ENCODE data around the gene EHBP1L1. TPM values are rescaled to one million over a fixed set of nuclear protein-coding genes. Genes with fewer than 3 reads are reported as not detected.
A peak's percentile ranks its signal among the peaks of the same experiment; 100 is the strongest.

Gene EHBP1L1
- total RNA-seq, 1 experiment from 2014 or later, result 8.7 TPM

DNA sequence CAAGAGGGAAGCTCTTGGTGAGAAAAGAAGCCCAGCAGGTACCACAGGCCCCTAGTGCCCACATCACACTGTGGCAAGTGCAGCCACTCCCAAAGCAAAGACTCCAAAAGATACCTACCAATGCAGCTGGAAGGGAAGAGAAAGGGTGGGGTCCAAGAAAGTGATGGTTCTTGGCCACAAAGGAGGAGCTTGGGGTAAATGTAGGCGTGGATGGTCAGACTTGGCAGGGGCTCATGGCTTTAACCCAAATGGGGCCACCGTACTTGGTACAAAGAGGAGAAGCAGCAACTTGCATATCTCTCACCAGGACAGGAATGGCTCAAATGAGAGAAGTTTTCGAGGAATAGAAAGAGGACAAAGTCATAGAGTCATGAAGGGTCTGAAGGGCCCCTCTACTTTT lies 33.4 kb downstream of the EHBP1L1 start:
- DNase-seq (ENCODE audit: low spot score), result no peak
- in situ Hi-C loops (cut with HindIII; ENCODE audit: low sequenced_read_pairs), result no loop called here

DNA sequence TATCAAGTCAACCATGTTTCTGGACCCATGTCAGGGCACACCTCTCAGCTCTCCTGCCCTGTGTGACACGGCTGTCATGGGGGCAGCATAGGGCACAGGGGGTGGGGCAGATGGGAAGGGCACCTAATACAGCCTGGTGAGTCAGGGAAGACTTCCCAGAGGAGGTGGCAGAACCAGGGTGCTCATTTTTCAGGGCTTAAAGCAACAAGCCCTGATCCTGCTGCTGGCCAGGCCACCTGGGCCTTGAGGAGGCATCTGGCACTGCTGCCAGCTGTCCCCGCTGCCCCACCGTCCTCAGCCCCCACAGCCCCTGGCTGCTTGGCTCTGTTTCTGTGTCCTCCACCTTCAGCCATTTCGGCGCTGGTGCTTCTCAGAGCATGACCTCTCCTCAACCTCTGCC lies 33.8 kb downstream of the EHBP1L1 start:
- in situ Hi-C loops (cut with HindIII; ENCODE audit: low sequenced_read_pairs), result no loop called here
- DNase-seq (ENCODE audit: low spot score), result no peak

DNA sequence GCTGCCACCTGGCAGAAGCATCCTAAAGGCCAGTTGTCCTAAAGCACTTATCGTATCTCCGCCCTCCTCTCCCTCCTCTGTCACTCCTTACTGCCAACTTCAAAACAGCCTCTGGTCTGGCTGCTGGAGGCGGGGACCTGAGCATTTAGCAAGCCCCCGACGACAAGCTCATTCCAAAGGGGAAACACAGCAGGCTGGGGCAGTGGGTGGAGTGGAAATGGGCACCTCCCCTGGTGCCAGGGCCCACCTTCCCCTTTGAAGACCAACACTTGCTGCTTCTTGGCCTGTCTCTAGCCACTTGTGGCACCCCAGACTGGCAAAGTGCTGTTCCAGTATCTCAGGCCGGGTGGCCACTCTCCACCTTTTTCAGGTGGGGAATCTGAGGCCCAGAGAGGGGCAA lies 34.6 kb downstream of the EHBP1L1 start:
- no peak for DNase-seq (ENCODE audit: low spot score)

DNA sequence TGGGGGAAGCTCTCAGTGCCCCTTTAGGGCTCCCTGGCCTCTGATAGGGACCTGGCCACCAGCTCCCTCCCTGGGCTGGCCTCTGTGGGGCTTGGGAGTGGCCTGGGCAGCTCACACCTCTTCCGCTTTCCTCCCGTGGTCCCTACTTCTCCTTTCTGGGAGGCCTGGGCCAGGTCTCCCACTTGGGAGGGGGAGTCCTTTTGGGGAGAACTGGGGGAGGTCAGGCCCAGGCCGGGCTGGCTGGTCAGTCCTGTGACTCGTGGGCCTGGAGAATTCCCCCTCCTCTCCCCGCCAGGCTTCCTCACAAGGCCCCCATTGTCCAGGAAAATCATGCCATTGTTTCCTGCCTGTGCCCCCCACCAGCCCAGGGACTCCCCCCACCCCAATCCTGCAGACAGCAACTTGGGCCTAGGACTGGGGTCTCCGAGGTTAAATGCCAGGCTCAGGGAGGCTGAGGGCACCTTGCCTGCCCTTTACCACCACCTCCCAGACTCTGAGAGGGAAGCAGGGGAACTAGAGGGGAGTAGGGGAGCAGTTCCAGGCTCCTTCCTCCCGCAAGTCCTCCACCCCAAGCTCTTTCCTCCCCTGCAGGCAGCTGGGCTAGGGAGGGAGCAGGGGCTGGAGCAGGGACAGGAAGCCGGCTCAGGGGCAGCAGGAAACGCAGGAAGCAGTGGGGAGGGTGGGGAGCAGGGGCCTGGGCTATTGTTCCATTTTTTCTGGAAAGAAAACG lies 35.3 kb downstream of the EHBP1L1 start:
- in situ Hi-C loops (cut with HindIII; ENCODE audit: low sequenced_read_pairs), result no loop called here
- no peak for DNase-seq (ENCODE audit: low spot score)

More for the DNA sequence above, 34.6 kb downstream of the EHBP1L1 start:
- in situ Hi-C loops (cut with HindIII; ENCODE audit: low sequenced_read_pairs), result no loop called here

DNA sequence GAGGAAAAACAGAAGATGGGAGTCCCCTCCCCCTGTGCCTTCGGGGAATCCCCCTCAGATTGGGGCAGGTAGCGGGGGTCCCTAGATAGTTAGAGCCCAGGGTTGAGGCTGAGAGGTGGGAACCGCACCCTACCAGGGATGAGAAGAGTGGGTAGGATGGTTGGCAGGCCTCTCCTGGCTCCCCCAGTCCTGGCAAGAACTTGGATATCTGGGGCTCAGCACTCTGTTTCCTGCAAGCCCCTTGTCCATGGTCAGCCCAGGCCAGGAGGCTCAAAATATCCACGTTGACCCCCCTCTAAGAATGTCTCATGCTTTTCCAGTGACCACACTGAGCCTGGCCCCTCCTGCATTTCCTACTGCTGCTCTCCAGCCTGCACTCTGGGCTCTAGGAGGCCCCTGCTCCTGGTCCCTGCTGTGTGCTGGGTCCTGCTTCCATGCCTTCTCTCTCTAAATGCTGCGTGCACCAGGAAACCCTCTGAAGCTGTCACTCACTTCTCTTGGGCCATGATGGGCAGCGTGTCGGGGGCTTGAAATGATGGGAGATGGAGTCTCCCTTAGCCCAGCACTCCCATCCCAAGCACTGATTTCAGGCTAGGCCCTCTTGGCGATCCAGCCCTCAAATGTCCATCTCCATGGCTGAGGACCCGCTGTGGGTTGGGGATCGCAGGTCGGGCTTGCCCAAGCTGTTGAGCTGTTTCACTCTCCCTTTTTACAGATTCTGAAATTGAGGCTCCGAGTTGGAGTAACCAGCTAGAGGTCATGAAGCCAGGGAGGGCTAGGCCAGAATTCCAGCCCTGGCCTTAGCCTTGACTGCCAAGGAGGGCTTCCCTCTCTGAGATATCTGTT lies 36.1 kb downstream of the EHBP1L1 start:
- in situ Hi-C loops (cut with HindIII; ENCODE audit: low sequenced_read_pairs), result no loop called here
- DNase-seq (ENCODE audit: low spot score), result no peak

DNA sequence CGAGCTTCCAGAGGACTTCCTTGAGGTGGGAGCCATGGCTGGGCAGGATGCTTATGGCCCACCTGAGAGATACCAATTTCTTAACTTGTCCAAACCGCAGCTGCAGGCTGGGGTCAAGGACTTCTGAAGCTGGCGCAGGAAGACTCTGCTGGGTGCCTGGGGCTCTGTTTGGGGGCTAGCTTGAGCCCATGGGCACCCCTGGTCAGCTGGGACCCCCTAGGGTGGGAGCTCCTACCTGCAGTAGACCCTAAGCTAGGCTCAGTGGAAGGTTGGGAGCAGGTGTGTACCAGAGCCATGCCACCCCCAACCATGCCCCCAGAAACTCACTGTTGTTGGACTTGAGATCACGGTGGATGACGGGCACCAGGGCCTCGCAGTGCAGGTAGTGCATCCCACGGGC lies 36.8 kb downstream of the EHBP1L1 start:
- DNase-seq (ENCODE audit: low spot score), result no peak
- in situ Hi-C loops (cut with HindIII; ENCODE audit: low sequenced_read_pairs), result no loop called here

DNA sequence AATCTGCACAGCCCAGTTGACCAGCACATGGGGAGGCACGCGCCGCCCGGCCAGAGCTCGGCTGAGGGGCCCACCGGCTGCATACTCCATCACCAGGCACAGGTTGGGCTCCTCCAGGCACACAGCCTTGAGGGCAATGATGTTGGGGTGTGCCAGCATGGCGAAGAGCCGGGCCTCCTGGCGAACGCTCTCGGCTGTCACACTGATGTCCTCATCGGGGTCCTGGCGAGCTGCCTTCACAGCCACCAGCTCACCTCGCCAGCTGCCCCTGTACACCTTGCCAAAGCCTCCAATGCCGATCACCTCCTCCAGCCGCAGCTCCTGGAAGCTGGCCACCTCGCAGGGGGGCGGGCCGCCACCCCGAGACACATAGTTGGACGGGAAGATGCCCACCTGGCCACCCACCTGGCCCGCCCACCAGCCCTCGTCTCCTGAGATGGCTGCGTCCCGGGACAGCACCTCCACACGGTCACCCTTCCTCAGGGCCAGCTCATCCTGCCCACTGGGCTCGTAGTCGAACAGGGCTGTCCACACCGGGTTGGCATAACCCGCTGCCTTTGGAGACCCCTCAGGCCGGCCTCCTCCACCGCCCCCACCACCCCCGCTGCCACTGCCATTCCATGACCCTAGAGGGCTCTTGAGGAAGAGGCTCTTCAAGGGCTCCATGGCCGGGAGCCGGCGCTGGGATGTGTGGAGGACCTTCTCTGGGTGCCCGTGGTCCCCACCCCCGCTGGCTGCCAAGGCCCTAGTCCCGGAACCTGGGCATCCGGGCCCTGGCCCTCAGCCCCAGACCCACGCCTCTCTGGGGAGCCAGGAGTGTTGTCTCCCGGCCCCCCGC lies 37.5 kb downstream of the EHBP1L1 start:
- in situ Hi-C loops (cut with HindIII; ENCODE audit: low sequenced_read_pairs), result no loop called here
- DNase-seq (ENCODE audit: low spot score), result peak; percentile 71

DNA sequence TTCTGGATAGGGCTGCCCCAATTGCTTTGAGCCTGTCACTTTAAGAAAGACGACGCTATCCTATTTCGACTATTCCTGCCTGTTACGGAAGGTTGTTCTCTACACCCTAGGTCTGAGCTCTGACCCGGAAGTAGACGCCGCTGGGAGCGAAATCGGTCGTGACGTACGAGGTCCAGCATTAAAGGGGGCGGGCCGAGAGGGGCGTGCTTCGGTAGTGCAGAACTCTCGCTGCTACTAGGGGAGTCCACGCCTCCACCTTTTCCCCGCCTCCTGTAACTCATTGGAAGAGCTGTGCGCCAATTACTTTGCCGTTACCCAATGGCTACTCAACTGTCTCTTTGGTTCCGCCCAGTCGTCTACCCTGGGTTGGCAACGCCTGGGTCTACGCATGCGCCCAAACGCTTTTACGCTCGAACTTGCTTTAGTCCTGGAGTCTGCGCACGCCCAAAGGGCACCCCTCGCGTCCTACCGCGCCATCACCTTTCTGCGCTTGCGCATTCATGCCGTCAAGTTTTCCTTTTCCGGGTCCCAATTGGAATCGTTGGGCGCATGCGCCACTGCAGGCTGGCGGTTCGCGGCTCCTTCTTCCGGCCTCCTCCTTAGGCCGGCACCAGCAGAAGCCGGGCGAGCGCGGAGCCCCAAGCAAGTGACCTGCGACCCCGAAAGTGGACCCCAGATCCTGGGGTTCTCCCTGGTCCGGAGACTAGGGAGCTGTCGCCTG lies 39.5 kb downstream of the EHBP1L1 start, which contains the start of gene PCNX3:
TSS of gene PCNX3 (plus strand) at position 548 of the 721 bp plus-strand sequence. CDS start 536 bp downstream, outside the sequence.
- peak; percentile 100 for DNase-seq (ENCODE audit: low spot score)
- in situ Hi-C loops (cut with HindIII; ENCODE audit: low sequenced_read_pairs), result no loop called here

DNA sequence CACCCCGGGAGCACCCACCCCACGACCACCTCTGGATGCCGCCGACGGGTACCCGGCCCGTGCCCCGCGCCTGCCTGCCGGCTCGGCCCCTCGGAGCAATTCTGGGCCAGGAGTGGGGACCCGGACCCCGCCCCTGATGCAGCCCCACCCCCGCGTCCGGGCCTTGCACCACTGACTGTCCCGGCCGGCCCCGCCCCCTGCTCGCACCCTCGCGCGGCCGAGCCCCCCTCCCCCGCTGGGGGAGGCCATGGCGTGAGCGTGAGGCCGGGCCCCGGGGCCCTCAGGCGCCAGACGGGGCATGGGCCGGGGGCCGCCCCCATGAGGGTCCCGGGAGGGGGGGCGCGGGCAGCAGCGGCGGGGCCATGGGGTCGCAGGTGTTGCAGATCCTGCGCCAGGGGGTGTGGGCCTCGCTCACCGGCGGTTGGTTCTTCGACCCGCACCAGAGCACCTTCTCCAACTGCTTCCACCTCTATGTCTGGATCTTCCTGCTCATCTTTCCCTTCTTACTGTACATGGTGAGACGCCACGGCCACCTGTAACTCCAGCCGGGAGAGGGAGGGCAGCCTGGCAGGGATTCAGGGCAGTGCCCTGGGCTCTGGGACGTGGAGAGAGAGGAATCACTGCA lies 40.2 kb downstream of the EHBP1L1 start:
- in situ Hi-C loops (cut with HindIII; ENCODE audit: low sequenced_read_pairs), result no loop called here
- DNase-seq (ENCODE audit: low spot score), result no peak

DNA sequence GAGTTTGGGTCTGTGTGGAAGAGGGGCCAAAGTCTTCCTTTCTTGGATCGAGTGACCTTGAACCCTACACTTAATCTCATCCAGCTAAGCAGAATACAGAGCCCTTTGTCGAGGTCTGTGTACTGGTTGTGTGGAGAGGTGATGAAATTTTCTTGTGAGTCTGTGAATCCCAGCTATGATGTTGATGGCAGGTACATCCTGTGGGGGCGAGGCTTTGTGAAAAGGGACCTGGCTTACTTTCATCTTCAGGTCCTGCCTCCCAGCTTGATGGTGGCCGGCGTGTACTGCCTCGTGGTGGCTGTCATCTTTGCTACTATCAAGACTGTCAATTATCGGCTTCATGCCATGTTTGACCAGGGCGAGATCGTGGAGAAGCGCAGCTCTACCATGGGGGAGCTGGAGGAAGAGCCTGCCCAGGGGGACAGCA lies 40.7 kb downstream of the EHBP1L1 start:
- in situ Hi-C loops (cut with HindIII; ENCODE audit: low sequenced_read_pairs), result no loop called here
- no peak for DNase-seq (ENCODE audit: low spot score)

DNA sequence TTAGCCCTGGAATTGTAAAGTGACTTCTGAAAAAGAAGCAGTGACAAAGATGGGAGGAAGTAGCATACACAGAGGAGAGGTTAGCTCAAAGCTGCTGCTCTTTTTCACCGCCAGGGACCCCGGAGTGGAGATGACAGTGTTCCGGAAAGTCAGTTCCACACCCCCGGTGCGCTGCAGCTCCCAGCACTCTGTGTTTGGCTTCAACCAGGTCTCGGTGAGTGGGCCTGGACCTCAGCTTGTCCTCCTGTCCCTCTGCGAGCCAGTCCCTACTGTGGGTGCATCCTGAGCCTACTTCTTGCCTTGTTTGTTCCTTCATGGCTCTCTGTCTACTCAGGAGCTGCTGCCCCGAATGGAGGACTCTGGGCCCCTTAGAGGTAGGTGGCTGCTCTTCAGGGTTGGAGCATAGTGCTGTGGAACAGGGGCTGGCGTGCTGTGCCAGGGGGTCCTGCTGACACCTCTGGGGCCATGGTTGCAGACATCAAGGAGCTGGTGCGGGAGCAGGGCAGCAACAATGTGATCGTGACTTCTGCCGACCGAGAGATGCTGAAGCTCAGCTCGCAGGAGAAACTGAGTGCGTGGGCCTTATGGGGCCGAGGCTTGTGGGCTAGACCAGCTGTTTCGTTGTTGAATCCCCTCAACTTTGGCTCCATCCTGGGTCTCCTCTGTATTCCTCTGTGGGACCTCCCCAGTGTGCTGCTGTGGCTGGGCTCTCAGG lies 41.4 kb downstream of the EHBP1L1 start:
- in situ Hi-C loops (cut with HindIII; ENCODE audit: low sequenced_read_pairs), result no loop called here
- DNase-seq (ENCODE audit: low spot score), result no peak

DNA sequence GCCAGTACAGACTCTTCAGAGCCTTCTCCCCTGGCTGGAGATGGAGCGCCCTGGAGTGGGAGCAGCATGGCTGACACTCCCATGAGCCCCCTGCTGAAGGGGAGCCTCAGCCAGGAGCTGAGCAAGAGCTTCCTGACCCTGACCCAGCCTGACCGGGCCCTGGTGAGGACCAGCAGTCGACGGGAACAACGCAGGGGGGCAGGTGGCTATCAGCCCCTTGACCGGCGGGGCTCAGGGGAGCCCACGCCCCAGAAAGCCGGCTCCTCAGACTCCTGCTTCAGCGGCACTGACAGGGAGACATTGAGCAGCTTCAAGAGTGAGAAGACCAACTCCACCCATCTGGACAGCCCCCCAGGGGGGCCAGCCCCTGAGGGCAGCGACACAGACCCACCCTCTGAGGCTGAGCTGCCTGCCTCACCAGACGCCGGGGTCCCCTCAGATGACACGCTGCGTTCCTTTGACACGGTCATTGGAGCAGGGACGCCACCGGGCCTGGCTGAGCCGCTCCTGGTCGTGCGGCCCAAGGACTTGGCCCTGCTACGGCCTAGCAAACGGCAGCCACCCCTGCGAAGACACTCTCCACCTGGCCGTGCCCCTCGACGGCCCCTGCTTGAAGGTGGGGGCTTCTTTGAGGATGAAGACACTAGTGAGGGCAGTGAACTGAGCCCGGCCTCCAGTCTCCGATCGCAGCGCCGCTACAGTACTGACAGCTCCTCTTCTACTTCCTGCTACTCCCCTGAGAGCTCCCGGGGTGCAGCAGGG lies 42.3 kb downstream of the EHBP1L1 start:
- DNase-seq (ENCODE audit: low spot score), result no peak
- in situ Hi-C loops (cut with HindIII; ENCODE audit: low sequenced_read_pairs), result no loop called here

DNA sequence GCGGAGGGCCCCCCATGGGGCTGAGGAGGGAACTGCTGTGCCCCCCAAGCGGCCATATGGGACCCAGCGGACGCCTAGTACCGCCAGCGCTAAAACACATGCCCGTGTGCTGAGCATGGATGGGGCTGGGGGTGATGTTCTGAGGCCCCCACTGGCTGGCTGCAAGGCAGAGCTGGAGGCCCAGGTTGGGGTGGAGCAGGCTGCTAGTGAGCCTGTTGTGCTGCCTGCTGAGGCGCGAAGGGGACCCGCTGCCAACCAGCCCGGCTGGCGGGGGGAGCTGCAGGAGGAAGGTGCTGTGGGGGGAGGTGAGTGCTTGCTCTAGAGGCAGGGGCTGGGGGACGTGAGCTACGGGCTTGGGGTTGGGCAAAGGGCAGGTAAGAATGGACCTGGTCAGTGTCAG lies 42.9 kb downstream of the EHBP1L1 start:
- no peak for DNase-seq (ENCODE audit: low spot score)
- in situ Hi-C loops (cut with HindIII; ENCODE audit: low sequenced_read_pairs), result no loop called here

DNA sequence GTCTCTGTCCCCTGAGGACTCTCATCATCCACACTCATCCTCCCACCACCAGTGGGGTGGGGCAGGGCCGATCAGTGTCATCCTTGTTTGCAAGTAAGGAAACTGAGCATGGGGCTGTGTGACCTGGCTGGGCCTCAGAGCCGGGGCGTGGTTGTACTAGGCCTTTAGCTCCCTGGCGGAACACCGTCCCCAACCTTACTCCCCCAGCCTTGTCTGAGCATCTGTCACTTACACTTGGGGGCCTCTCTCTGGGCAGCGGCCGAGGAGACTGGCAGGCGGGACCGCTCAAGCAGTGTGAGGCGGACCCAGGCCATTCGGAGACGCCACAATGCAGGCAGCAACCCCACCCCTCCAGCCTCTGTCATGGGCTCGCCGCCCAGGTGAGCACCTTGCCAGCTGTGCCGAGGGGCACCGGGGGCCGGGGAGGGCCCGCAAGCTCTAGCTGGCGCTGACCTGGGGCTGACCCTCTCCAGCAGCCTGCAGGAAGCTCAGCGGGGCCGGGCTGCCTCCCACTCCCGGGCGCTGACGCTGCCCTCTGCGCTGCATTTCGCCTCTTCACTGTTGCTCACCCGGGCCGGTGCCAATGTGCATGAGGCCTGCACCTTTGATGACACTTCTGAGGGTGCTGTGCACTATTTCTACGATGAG lies 43.6 kb downstream of the EHBP1L1 start:
- DNase-seq (ENCODE audit: low spot score), result no peak
- in situ Hi-C loops (cut with HindIII; ENCODE audit: low sequenced_read_pairs), result no loop called here

DNA sequence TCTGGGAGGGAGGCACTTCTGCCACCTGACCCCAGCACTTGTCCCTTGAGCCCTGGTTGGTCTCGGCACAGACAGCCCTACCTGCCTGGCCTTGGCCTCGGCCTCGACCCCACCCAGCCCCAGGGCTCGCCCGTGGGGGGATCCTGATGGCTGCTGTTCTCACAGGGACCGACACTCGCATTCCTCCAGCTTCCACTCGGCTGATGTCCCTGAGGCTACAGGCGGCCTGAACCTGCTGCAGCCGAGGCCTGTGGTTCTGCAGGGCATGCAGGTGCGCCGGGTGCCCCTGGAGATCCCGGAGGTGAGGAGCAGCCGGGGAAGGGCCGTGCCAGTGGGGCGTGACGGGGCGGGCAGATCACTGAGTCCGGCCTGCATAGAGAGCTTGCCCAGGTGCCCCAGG lies 44.8 kb downstream of the EHBP1L1 start:
- no peak for DNase-seq (ENCODE audit: low spot score)
- in situ Hi-C loops (cut with HindIII; ENCODE audit: low sequenced_read_pairs), result no loop called here

DNA sequence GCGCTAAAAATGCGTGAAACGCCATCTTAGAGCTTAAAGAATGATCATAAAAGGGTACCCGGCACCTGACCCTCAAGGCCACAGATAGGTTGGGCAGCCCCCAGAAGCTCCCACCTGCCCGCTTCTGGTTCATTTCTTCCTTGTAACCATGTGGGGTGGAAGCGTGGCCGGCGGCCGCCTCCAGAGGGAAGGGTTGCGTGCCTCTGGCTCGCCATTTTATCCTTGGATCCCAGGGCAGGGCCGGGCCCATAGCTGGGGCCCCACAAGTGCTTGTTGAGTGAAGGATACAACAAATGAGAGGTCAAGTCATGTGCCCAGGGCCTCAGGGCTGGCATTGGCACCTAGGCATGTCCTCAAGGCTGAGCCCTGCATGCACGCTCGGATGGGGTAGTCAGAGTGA lies 45.6 kb downstream of the EHBP1L1 start:
- in situ Hi-C loops (cut with HindIII; ENCODE audit: low sequenced_read_pairs), result no loop called here
- no peak for DNase-seq (ENCODE audit: low spot score)

DNA sequence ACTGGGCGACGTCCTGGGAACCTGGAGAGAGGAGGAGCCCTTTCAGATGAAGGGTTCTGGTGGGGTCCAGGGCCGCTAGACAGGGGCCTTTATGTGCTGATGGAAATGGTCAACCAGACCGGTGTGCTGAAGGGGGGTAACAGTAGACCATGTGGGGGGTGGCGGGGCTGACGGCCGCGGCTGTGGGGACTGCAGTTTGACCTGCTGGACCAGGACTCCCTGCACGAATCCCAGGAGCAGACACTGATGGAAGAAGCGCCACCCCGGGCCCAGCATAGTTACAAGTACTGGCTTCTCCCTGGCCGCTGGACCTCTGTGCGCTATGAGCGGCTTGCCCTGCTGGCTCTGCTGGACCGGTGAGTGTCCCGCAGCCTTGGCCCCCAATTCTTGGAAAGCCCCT lies 46.2 kb downstream of the EHBP1L1 start:
- no peak for DNase-seq (ENCODE audit: low spot score)
- in situ Hi-C loops (cut with HindIII; ENCODE audit: low sequenced_read_pairs), result no loop called here
